Measurements from ENCODE around the gene PUM1. TPM values are rescaled to one million over a fixed set of nuclear protein-coding genes. Genes with fewer than 3 reads are reported as not detected.

Gene PUM1
- total and polyA plus RNA-seq, 2 donors (not counting 3 experiments of a cell fraction or from before 2014, with no cell fraction given): 94.7 to 124 TPM

GRCh38 chr1:30908696-30909364 lies 156.7 kb downstream of the PUM1 start, which contains the start of gene SDC3:
TSS of gene SDC3 (minus strand) at chr1:30908758. CDS start at chr1:30908586, 172 bp downstream.
- Histone ChIP-seq H3K27ac (ENCODE audit: insufficient read depth, low read depth, low read length) (no peak within 1 kb of the TSS), H3K79me2 (ENCODE audit: control insufficient read depth, insufficient read depth, low read length) (no peaks in the 10 kb centered on the region), H3K4me1 (ENCODE audit: control insufficient read depth, extremely low read depth, insufficient read depth, low read length) (peaks cover 6% of the 10 kb centered on the region), H3K27me3 (ENCODE audit: control insufficient read depth in 2 of 2, insufficient read depth in 2 of 2, low read length in 2 of 2) (no peaks in the 10 kb centered on the region), H3K9me3 (replicated peaks; ENCODE audit: control insufficient read depth, insufficient read depth, low read length) (no peaks in the 10 kb centered on the region), H3K9ac (replicated peaks; ENCODE audit: extremely low read depth, insufficient read depth, low read length) (no peak within 1 kb of the TSS), H3K4me3 (replicated peaks in 1 of 3; ENCODE audit: insufficient read depth in 1 of 3, low read depth in 1 of 3, low read length in 3 of 3) (peak within 1 kb of the TSS in 2 of 3 experiments; percentile 23 to 25), H2AFZ (ENCODE audit: low read depth, low read length) (peak within 1 kb of the TSS; percentile 81), H3K36me3 (ENCODE audit: control insufficient read depth in 2 of 2, extremely low read depth in 1 of 2, insufficient read depth in 2 of 2, low read length in 2 of 2) (no peaks in the 10 kb centered on the region), H4K20me1 (replicated peaks; ENCODE audit: control insufficient read depth, extremely low read depth, insufficient read depth, low read length) (no peaks in the 10 kb centered on the region), H3K9me1 (replicated peaks; ENCODE audit: control insufficient read depth, extremely low read depth, insufficient read depth, low read length) (no peaks in the 10 kb centered on the region), H3K4me2 (ENCODE audit: insufficient read depth, low read length) (peak within 1 kb of the TSS; percentile 57)
- FAIRE-seq (no peak), DNase-seq (ENCODE audit: low read depth, low spot score) (no peak)
- intact Hi-C loops (cut with micrococcal nuclease): no loop called here
- ChIA-PET POLR2A (no interaction called here), CTCF (interaction anchor here (1.0 to 8.1 kb wide), 7 partner anchors 26 to 189 kb away, joined by 3 to 528 read pairs (median 3); no protein-coding TSS in a partner anchor)
- dilution Hi-C loops (cut with MboI; ENCODE audit: extremely low pct_ligation_motif_present, low sequenced_read_pairs): loop anchor here (25.0 kb wide), 1 partner anchor 97 kb away; no protein-coding TSS in a partner anchor
- no TSS peak for BruUV-seq (replicated peaks)
- TF ChIP-seq POLR2AphosphoS5 (IDR thresholded peaks at IDR 0.05; ENCODE audit: insufficient read depth, low read depth, low read length): no peak
- no peak for TF ChIP-seq JUN (IDR thresholded peaks at IDR 0.05; ENCODE audit: borderline replicate concordance, insufficient read depth, insufficient read length, low read depth)
- TF ChIP-seq POLR2A (IDR thresholded peaks at IDR 0.05; ENCODE audit: low read depth, low read length): no peak
- TF ChIP-seq, protein P1, sequence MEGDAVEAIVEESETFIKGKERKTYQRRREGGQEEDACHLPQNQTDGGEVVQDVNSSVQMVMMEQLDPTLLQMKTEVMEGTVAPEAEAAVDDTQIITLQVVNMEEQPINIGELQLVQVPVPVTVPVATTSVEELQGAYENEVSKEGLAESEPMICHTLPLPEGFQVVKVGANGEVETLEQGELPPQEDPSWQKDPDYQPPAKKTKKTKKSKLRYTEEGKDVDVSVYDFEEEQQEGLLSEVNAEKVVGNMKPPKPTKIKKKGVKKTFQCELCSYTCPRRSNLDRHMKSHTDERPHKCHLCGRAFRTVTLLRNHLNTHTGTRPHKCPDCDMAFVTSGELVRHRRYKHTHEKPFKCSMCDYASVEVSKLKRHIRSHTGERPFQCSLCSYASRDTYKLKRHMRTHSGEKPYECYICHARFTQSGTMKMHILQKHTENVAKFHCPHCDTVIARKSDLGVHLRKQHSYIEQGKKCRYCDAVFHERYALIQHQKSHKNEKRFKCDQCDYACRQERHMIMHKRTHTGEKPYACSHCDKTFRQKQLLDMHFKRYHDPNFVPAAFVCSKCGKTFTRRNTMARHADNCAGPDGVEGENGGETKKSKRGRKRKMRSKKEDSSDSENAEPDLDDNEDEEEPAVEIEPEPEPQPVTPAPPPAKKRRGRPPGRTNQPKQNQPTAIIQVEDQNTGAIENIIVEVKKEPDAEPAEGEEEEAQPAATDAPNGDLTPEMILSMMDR (IDR thresholded peaks at IDR 0.05; ENCODE audit: extremely low read depth in 1 of 2, insufficient read depth in 1 of 2, low read depth in 1 of 2, low read length in 2 of 2): no peak
- TF ChIP-seq MAX (IDR thresholded peaks at IDR 0.05; ENCODE audit: insufficient read depth, insufficient read length): no peak
- TF ChIP-seq EZH2 (IDR thresholded peaks at IDR 0.05; ENCODE audit: borderline replicate concordance, low read depth, low read length, severe bottlenecking): no peak
- TF ChIP-seq GATA2 (IDR thresholded peaks at IDR 0.05; ENCODE audit: insufficient read depth, insufficient read length, low read depth, low read length): no peak
- TF ChIP-seq MYC (IDR thresholded peaks at IDR 0.05; ENCODE audit: low read depth, low read length): no peak
- no peak for TF ChIP-seq FOS (IDR thresholded peaks at IDR 0.05; ENCODE audit: borderline replicate concordance, insufficient read depth, low read length)
